ENCODE results near the gene MED17. TPM values are rescaled to one million over a fixed set of nuclear protein-coding genes. Genes with fewer than 3 reads are reported as not detected.
A peak's percentile ranks its signal among the peaks of the same experiment; 100 is the strongest.

The MED17 gene
- total RNA-seq, 1 experiment from 2014 or later, result 41.1 TPM

- no peak for DNase-seq (ENCODE audit: low read depth, low spot score)
- Histone ChIP-seq H4K20me1 (ENCODE audit: insufficient read depth) (peaks cover 56% of the 10 kb centered on the region), H3K27me3 (ENCODE audit: insufficient read depth, low read length) (no peaks in the 10 kb centered on the region), H3K9ac (ENCODE audit: low read length) (peak overlapping the region; percentile 98), H2AFZ (ENCODE audit: low read depth, low read length, poor library complexity, severe bottlenecking) (no peak overlapping the region), H3K4me2 (ENCODE audit: low read length) (peak overlapping the region; percentile 83), H3K4me1 (ENCODE audit: control insufficient read depth in 1 of 2, insufficient read depth in 2 of 2, low read length in 2 of 2) (peaks cover 20 to 31% of the 10 kb centered on the region in 2 experiments), H3K9me2 (ENCODE audit: insufficient read depth) (no peaks in the 10 kb centered on the region), H3K79me2 (ENCODE audit: insufficient read depth, low read length) (peaks cover 94% of the 10 kb centered on the region), H3K36me3 (ENCODE audit: control insufficient read depth in 1 of 2, insufficient read depth in 2 of 2, low read length in 2 of 2) (peaks cover 62 to 69% of the 10 kb centered on the region in 2 experiments), H3K27ac (ENCODE audit: low read depth, low read length) (peak overlapping the region; percentile 86; the same call in 1 of the 2 replicates), H3K9me3 (ENCODE audit: control insufficient read depth in 1 of 2, insufficient read depth in 1 of 2, low read depth in 1 of 2, low read length in 2 of 2) (no peaks in the 10 kb centered on the region), H3K4me3 (replicated peaks in 1 of 2; ENCODE audit: low read depth in 1 of 2, low read length in 2 of 2) (peak overlapping the region; percentile 79 to 86)
- TF ChIP-seq, protein P1, sequence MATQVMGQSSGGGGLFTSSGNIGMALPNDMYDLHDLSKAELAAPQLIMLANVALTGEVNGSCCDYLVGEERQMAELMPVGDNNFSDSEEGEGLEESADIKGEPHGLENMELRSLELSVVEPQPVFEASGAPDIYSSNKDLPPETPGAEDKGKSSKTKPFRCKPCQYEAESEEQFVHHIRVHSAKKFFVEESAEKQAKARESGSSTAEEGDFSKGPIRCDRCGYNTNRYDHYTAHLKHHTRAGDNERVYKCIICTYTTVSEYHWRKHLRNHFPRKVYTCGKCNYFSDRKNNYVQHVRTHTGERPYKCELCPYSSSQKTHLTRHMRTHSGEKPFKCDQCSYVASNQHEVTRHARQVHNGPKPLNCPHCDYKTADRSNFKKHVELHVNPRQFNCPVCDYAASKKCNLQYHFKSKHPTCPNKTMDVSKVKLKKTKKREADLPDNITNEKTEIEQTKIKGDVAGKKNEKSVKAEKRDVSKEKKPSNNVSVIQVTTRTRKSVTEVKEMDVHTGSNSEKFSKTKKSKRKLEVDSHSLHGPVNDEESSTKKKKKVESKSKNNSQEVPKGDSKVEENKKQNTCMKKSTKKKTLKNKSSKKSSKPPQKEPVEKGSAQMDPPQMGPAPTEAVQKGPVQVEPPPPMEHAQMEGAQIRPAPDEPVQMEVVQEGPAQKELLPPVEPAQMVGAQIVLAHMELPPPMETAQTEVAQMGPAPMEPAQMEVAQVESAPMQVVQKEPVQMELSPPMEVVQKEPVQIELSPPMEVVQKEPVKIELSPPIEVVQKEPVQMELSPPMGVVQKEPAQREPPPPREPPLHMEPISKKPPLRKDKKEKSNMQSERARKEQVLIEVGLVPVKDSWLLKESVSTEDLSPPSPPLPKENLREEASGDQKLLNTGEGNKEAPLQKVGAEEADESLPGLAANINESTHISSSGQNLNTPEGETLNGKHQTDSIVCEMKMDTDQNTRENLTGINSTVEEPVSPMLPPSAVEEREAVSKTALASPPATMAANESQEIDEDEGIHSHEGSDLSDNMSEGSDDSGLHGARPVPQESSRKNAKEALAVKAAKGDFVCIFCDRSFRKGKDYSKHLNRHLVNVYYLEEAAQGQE (IDR thresholded peaks at IDR 0.05; ENCODE audit: low read depth), result no peak
- no peak for TF ChIP-seq EZH2 (IDR thresholded peaks at IDR 0.05)
- TF ChIP-seq ZFX (IDR thresholded peaks at IDR 0.05), result no peak
- TF ChIP-seq POLR2AphosphoS5 (IDR thresholded peaks at IDR 0.05; ENCODE audit: low read depth, low read length), result no peak
- no peak for TF ChIP-seq ELF1 (IDR thresholded peaks at IDR 0.05; ENCODE audit: borderline replicate concordance, low read depth)
- TF ChIP-seq ATF3 (IDR thresholded peaks at IDR 0.05), result no peak
- no peak for TF ChIP-seq JUND (IDR thresholded peaks at IDR 0.05)
- no peak for TF ChIP-seq POLR2A (IDR thresholded peaks at IDR 0.05; ENCODE audit: borderline replicate concordance, extremely low read depth, insufficient read depth, insufficient read length)
- TF ChIP-seq CTCF (IDR thresholded peaks at IDR 0.05 in 2 of 3, conservative IDR thresholded peaks at IDR 0.05 in 1 of 3; ENCODE audit: borderline replicate concordance in 1 of 3, insufficient read depth in 1 of 3, low read depth in 2 of 3, low read length in 2 of 3), result no peak
- TF ChIP-seq SP1 (IDR thresholded peaks at IDR 0.05; ENCODE audit: low read depth), result no peak; the same call in 1 of the 2 replicates
- no peak for TF ChIP-seq YY1 (IDR thresholded peaks at IDR 0.05; ENCODE audit: extremely low read depth, insufficient replicate concordance, low read depth, low read length)
- no peak for TF ChIP-seq ZNF274 (IDR thresholded peaks at IDR 0.05; ENCODE audit: low read depth, low read length)
- TF ChIP-seq EGR1 (IDR thresholded peaks at IDR 0.05; ENCODE audit: low read depth), result no peak
- no peak for TF ChIP-seq FOSL1 (IDR thresholded peaks at IDR 0.05; ENCODE audit: low read depth)
- no peak for TF ChIP-seq SRF (IDR thresholded peaks at IDR 0.05; ENCODE audit: low read depth)
- TF ChIP-seq TCF7L2 (IDR thresholded peaks at IDR 0.05; ENCODE audit: borderline replicate concordance, extremely low read depth, insufficient read depth, insufficient read length), result no peak
- no peak for TF ChIP-seq EZH2phosphoT487 (IDR thresholded peaks at IDR 0.05; ENCODE audit: borderline replicate concordance)
- TF ChIP-seq CEBPB (IDR thresholded peaks at IDR 0.05; ENCODE audit: low read depth), result no peak
- no peak for TF ChIP-seq RAD21 (IDR thresholded peaks at IDR 0.05; ENCODE audit: low read depth)
- ChIA-PET POLR2A (interaction anchor here (1.0 to 2.0 kb wide), 4 partner anchors 10 to 45 kb away, joined by 3 to 7 read pairs (median 6); partner anchors contain the start of gene MED17), RAD21 (ENCODE audit: low non-redundant PET in 1 of 2, low total read pairs in 2 of 2, uncharacterized antibody in 2 of 2, unreplicated experiment in 2 of 2) (no interaction called here), CTCF (no interaction called here)
- ATAC-seq, result no peak
- no TSS peak for BruUV-seq (replicated peaks)
- intact Hi-C loops (cut with micrococcal nuclease), result no loop called here
These were observed 45.4 kb upstream of the MED17 start for GRCh38 chr11:93738647-93739081.
